KOPT-K1 (cell line): ENCODE results near the gene PDK4.

Source experiments
- H3K27ac ChIP-seq: fragments of 200-600 bp; sonication (generic); 2 replicates; pipeline ENCODE4 v1.5.1; 2016; ENCODE audit warnings: antibody characterized with exemption, mild to moderate bottlenecking, low read depth, low read length; ENCODE audit not compliant: poor library complexity, severe bottlenecking
- H3K36me3 ChIP-seq: fragments of 200-600 bp; sonication (generic); 2 replicates; pipeline ENCODE4 v1.5.1; 2017; ENCODE audit warnings: antibody characterized with exemption, mild to moderate bottlenecking, low read length, moderate library complexity; ENCODE audit not compliant: insufficient read depth
- H3K9me3 ChIP-seq: fragments of 200-600 bp; sonication (generic); 2 replicates; pipeline ENCODE4 v1.5.1; 2017; ENCODE audit warnings: antibody characterized with exemption, low read length, mild to moderate bottlenecking; ENCODE audit not compliant: insufficient read depth, poor library complexity, severe bottlenecking

PDK4 gene

GRCh38 chr7:95592570-95592969 lies 3.7 kb downstream of the PDK4 start:
- Histone ChIP-seq H3K36me3 (no peaks in the 10 kb centered on the region), H3K27ac (no peak overlapping the region), H3K9me3 (no peaks in the 10 kb centered on the region)

GRCh38 chr7:95590387-95591248 lies 5.7 kb downstream of the PDK4 start:
- Histone ChIP-seq H3K9me3 (no peaks in the 10 kb centered on the region), H3K27ac (no peak overlapping the region), H3K36me3 (no peaks in the 10 kb centered on the region)

- H3K36me3 ChIP-seq, result no peaks in the 10 kb centered on the region
- H3K9me3 ChIP-seq, result no peaks in the 10 kb centered on the region
- no peak overlapping the region for H3K27ac ChIP-seq
These were observed 6.5 kb downstream of the PDK4 start for GRCh38 chr7:95589766-95590165.

- no peaks in the 10 kb centered on the region for H3K36me3 ChIP-seq
- no peaks in the 10 kb centered on the region for H3K9me3 ChIP-seq
- H3K27ac ChIP-seq, result no peak overlapping the region
These were observed 7.3 kb downstream of the PDK4 start for GRCh38 chr7:95589031-95589430.

GRCh38 chr7:95586951-95587301 lies 9.4 kb downstream of the PDK4 start:
- no peaks in the 10 kb centered on the region for H3K36me3 ChIP-seq
- H3K27ac ChIP-seq, result no peak overlapping the region
- H3K9me3 ChIP-seq, result no peaks in the 10 kb centered on the region

- Histone ChIP-seq H3K27ac (no peak overlapping the region), H3K9me3 (no peaks in the 10 kb centered on the region), H3K36me3 (no peaks in the 10 kb centered on the region)
These were observed 10.9 kb downstream of the PDK4 start for GRCh38 chr7:95585426-95585789.

- H3K36me3 ChIP-seq, result no peaks in the 10 kb centered on the region
- H3K27ac ChIP-seq, result no peak overlapping the region
- no peaks in the 10 kb centered on the region for H3K9me3 ChIP-seq
These were observed 11.4 kb downstream of the PDK4 start for GRCh38 chr7:95584769-95585425.

- H3K27ac ChIP-seq, result no peak overlapping the region
- no peaks in the 10 kb centered on the region for H3K36me3 ChIP-seq
- H3K9me3 ChIP-seq, result no peaks in the 10 kb centered on the region
These were observed 12.3 kb downstream of the PDK4 start for GRCh38 chr7:95583834-95584621.

GRCh38 chr7:95582578-95583293 lies 13.6 kb downstream of the PDK4 start:
- Histone ChIP-seq H3K9me3 (no peaks in the 10 kb centered on the region), H3K27ac (no peak overlapping the region), H3K36me3 (no peaks in the 10 kb centered on the region)

- no peak overlapping the region for H3K27ac ChIP-seq
- no peaks in the 10 kb centered on the region for H3K36me3 ChIP-seq
These were observed 14.8 kb downstream of the PDK4 start for GRCh38 chr7:95581467-95581866.

GRCh38 chr7:95579318-95579717 lies 17.0 kb downstream of the PDK4 start:
- H3K27ac ChIP-seq, result no peak overlapping the region
- no peaks in the 10 kb centered on the region for H3K36me3 ChIP-seq
- H3K9me3 ChIP-seq, result no peaks in the 10 kb centered on the region

More at GRCh38 chr7:95581467-95581866, 14.8 kb downstream of the PDK4 start:
- no peaks in the 10 kb centered on the region for H3K9me3 ChIP-seq

- no peak overlapping the region for H3K27ac ChIP-seq
- H3K9me3 ChIP-seq, result no peaks in the 10 kb centered on the region
- H3K36me3 ChIP-seq, result no peaks in the 10 kb centered on the region
These were observed 17.9 kb downstream of the PDK4 start for GRCh38 chr7:95578299-95578855.

- Histone ChIP-seq H3K27ac (no peak overlapping the region), H3K9me3 (no peaks in the 10 kb centered on the region), H3K36me3 (no peaks in the 10 kb centered on the region)
These were observed 19.2 kb downstream of the PDK4 start for GRCh38 chr7:95577137-95577536.

- Histone ChIP-seq H3K27ac (no peak overlapping the region), H3K36me3 (no peaks in the 10 kb centered on the region), H3K9me3 (no peaks in the 10 kb centered on the region)
These were observed 26.6 kb downstream of the PDK4 start for GRCh38 chr7:95569720-95570119.
